Activated naive CD8-positive, alpha-beta T cell treated with anti-CD3 and anti-CD28 coated beads for 36 hours (primary cell): ENCODE results near the gene TMEM61. TPM values are rescaled to one million over a fixed set of nuclear protein-coding genes. Genes with fewer than 3 reads are reported as not detected.

Source experiments
- DNase-seq: peaks from one replicate; pipeline ENCODE4 v3.0.0; 2021
- H3K27ac Mint-ChIP-seq: one replicate; pipeline ENCODE4 v1.8.0; 2022; ENCODE audit warnings: mild to moderate bottlenecking, moderate library complexity, mixed read lengths
- H3K27me3 Mint-ChIP-seq: one replicate; pipeline ENCODE4 v1.8.0; 2022; ENCODE audit warnings: mild to moderate bottlenecking, mixed read lengths
- H3K36me3 Mint-ChIP-seq: one replicate; pipeline ENCODE4 v1.8.0; 2021; ENCODE audit warnings: mild to moderate bottlenecking, mixed read lengths
- H3K4me1 Mint-ChIP-seq: one replicate; pipeline ENCODE4 v1.8.0; 2021; ENCODE audit warnings: mixed read lengths
- H3K4me3 Mint-ChIP-seq: one replicate; pipeline ENCODE4 v1.8.0; 2022; ENCODE audit warnings: mild to moderate bottlenecking, moderate library complexity, mixed read lengths
- H3K9me3 Mint-ChIP-seq: one replicate; pipeline ENCODE4 v1.8.0; 2022; ENCODE audit warnings: mixed read lengths
- total RNA-seq, 2 experiments: library from RNA; stranded (reverse); gene quantifications; one replicate each; pipeline ENCODE4 v1.2.3, GENCODE V29; 2021

TMEM61 gene
- total RNA-seq, 2 experiments from 2014 or later: not detected

DNA sequence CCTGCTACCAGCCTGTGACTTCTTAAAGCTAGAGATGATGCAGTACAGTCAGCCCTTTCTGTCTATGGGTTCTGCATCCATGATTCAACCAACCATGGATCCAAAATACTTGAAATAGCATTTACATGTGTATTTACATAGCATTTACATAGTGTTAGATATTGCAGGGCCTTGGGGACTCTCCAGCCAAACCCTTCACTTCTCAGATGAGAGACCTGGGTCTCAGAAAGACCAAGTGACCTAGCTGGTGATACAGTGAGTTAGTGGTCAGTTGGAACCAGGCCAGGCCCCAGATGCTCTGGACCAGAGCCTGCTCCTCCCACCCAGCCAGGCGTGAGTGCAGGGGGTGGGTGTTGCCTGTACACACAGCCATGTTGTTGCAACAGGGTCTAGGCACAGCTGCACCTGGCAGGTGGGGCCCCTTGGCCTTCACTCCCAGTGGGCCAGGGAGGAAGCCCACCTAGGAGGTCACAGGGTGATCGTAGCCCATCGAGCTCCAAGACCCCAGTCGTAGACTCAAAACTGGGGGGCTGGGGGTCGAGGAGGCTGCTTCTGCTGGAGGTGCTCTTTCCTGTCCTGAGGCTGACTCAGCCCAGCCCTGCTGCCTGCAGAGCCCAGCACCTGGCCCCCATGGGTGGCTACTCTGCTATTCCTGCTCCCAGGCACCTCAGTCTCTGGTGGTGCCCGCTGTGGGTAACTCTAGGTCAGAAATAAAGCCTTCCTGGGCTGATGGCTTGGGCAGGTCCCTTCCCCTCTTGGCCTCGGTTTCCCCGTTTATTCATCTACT, 7.7 kb downstream of the TMEM61 start:
- Mint-ChIP-seq H3K27me3 (peaks cover 8% of the 10 kb centered on the region), H3K4me3 (no peak overlapping the region), H3K36me3 (no peaks in the 10 kb centered on the region), H3K4me1 (no peaks in the 10 kb centered on the region), H3K9me3 (no peaks in the 10 kb centered on the region), H3K27ac (no peak overlapping the region)
- no peak for DNase-seq

DNA sequence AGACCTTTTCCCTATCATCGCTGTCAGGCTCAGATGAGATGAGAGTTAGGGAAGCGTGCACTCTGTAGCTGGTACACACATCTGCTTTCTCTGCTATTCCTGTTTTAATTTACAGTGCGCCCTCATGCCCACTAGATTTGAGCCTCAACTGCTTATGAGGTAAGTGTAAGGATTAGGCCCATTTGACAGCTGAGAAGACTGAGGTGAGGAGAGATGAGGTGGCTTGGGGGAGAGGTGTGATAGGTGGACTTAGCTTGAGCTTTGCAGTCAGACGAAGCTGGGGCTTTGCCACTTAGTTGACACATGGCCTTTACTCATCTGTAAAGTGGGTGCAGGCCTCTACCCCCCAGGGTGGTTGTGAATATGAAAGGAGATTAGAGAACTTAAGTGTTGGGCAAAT, 8.5 kb downstream of the TMEM61 start:
- Mint-ChIP-seq H3K27ac (no peak overlapping the region), H3K4me1 (no peaks in the 10 kb centered on the region), H3K27me3 (peaks cover 1% of the 10 kb centered on the region), H3K9me3 (no peaks in the 10 kb centered on the region), H3K4me3 (no peak overlapping the region), H3K36me3 (no peaks in the 10 kb centered on the region)
- DNase-seq: no peak

DNA sequence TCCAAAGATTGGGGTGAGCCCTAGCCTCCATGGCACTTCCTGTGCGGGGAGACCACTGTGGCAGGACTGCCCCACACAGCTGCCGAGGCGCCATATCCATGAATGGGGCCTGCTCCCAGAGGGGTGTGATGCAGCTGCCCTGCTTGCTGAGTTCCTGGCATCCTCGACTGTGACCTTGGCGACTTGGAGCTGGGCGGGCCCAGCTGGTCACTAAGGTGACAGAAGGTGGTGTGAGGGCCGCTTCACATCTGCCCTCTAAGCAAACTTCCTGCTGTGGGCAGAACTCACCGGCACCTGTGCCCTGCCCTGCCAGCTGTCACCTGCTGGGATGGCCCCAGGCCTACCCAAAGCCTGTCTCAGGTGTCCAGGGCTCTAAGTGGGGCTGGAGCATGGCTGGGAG, 9.0 kb downstream of the TMEM61 start:
- H3K36me3 Mint-ChIP-seq: no peaks in the 10 kb centered on the region
- no peak for DNase-seq
- no peaks in the 10 kb centered on the region for H3K4me1 Mint-ChIP-seq
- no peaks in the 10 kb centered on the region for H3K9me3 Mint-ChIP-seq
- no peak overlapping the region for H3K27ac Mint-ChIP-seq
- H3K27me3 Mint-ChIP-seq: no peaks in the 10 kb centered on the region
- no peak overlapping the region for H3K4me3 Mint-ChIP-seq

- H3K4me1 Mint-ChIP-seq: no peaks in the 10 kb centered on the region
- DNase-seq: no peak
- no peaks in the 10 kb centered on the region for H3K36me3 Mint-ChIP-seq
- no peak overlapping the region for H3K27ac Mint-ChIP-seq
- H3K27me3 Mint-ChIP-seq: peaks cover 4% of the 10 kb centered on the region
- no peak overlapping the region for H3K4me3 Mint-ChIP-seq
- H3K9me3 Mint-ChIP-seq: no peaks in the 10 kb centered on the region
Observed at GRCh38 chr1:54989968-54990810, 9.8 kb downstream of the TMEM61 start.

DNA sequence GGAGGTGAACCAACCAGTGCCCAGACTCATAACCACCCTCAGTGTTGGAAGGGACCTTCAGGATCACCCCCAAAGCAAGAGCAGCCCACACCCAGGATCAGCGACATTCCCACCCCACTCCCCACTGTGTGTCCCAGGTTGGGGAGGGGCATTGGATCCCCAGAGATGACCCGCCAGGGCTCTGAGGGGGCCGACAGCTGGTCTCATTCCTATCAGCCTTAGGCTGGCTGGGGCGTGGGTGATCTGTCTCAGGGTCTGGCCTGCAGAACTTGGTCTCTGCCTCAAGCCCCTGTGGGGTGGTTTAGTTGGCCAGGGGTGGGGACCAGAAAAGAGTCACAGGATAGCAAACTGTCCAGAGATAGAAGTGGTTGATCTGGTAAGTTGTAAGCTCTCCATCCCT, 10.5 kb downstream of the TMEM61 start:
- H3K27ac Mint-ChIP-seq: no peak overlapping the region
- no peaks in the 10 kb centered on the region for H3K9me3 Mint-ChIP-seq
- H3K4me3 Mint-ChIP-seq: no peak overlapping the region
- peaks cover 12% of the 10 kb centered on the region for H3K27me3 Mint-ChIP-seq
- peaks cover 2% of the 10 kb centered on the region for H3K4me1 Mint-ChIP-seq
- no peaks in the 10 kb centered on the region for H3K36me3 Mint-ChIP-seq
- DNase-seq: no peak

GRCh38 chr1:54991939-54992338, 11.5 kb downstream of the TMEM61 start:
- Mint-ChIP-seq H3K36me3 (no peaks in the 10 kb centered on the region), H3K9me3 (no peaks in the 10 kb centered on the region), H3K27me3 (peaks cover 22% of the 10 kb centered on the region)

DNA sequence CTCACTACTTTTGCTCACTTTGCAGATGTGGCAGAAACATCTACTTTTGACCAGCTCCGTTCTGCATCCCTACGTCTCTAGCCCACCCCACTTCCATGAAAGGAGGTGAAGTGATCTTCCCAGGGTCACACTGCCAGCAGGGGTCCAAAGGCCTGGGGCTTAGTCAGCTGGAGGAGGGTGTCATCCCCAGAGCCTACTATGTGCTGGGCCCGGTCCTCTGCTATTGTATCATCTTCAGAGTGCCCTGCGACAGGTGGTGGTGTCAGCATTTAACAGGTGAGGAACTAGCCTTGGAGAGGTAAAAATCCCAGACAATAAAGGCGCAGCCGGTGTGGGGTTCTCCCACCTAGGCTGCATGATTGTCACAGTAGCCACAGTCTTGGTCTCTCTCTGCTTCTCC, 12.7 kb downstream of the TMEM61 start:
- DNase-seq: no peak
- Mint-ChIP-seq H3K27ac (no peak overlapping the region), H3K9me3 (no peaks in the 10 kb centered on the region), H3K36me3 (no peaks in the 10 kb centered on the region), H3K27me3 (peaks cover 32% of the 10 kb centered on the region), H3K4me3 (no peak overlapping the region), H3K4me1 (peaks cover 12% of the 10 kb centered on the region)

More at GRCh38 chr1:54991939-54992338, 11.5 kb downstream of the TMEM61 start:
- Mint-ChIP-seq H3K4me3 (no peak overlapping the region), H3K4me1 (peaks cover 8% of the 10 kb centered on the region), H3K27ac (no peak overlapping the region)
- no peak for DNase-seq

- H3K27ac Mint-ChIP-seq: no peak overlapping the region
- DNase-seq: no peak
Observed at GRCh38 chr1:54994355-54994990, 14.0 kb downstream of the TMEM61 start.

DNA sequence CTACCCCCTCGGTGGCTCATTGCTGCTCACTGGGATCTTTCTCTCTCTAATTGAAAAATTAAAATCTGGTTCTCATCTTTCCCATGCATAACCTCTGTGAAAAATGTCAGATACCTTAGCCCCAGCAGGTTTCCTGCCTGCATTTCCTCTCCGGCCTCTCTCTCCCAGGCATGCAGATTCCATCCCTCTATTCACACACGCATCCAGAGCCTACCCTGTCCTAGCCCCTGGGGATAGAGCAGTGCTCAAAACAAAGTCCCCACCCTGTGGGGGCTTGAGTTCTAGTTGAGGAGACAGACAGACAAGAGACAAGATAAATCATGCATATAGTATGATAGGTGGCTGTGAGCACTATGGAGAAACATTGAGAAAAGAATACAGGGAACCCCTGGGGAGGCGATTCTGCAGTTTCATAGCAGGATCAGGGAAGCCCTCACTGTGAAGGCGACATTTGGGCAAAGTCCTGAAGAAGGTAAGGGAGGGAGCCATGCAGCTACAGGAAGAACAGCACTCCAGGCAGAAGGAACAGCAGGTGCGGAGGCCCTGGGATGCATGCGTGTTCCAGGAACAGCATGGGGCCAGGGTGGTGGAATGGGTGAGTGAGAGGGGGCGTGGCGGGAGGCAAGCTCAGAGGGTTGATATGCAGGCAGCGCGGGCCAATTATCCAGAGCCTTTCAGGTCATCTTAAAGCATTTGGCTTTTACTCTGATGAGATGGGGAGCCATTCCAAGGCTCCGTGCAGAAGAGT, 14.8 kb downstream of the TMEM61 start:
- H3K36me3 Mint-ChIP-seq: no peaks in the 10 kb centered on the region

More at GRCh38 chr1:54994355-54994990, 14.0 kb downstream of the TMEM61 start:
- no peak overlapping the region for H3K4me3 Mint-ChIP-seq
- H3K4me1 Mint-ChIP-seq: peaks cover 12% of the 10 kb centered on the region
- peaks cover 38% of the 10 kb centered on the region for H3K27me3 Mint-ChIP-seq
- no peaks in the 10 kb centered on the region for H3K9me3 Mint-ChIP-seq
- no peaks in the 10 kb centered on the region for H3K36me3 Mint-ChIP-seq

GRCh38 chr1:54995835-54996234, 15.4 kb downstream of the TMEM61 start:
- Mint-ChIP-seq H3K4me1 (peaks cover 12% of the 10 kb centered on the region), H3K27me3 (peaks cover 42% of the 10 kb centered on the region), H3K9me3 (no peaks in the 10 kb centered on the region), H3K27ac (no peak overlapping the region), H3K4me3 (no peak overlapping the region), H3K36me3 (no peaks in the 10 kb centered on the region)
- peak; percentile 15 for DNase-seq

More for the DNA sequence above, 14.8 kb downstream of the TMEM61 start:
- Mint-ChIP-seq H3K27me3 (peaks cover 42% of the 10 kb centered on the region), H3K4me3 (no peak overlapping the region), H3K9me3 (no peaks in the 10 kb centered on the region), H3K4me1 (peaks cover 12% of the 10 kb centered on the region), H3K27ac (no peak overlapping the region)
- DNase-seq: no peak

GRCh38 chr1:54996359-54996868, 16.0 kb downstream of the TMEM61 start:
- H3K27me3 Mint-ChIP-seq: peaks cover 42% of the 10 kb centered on the region
- H3K4me3 Mint-ChIP-seq: peak overlapping the region; percentile 44
- H3K27ac Mint-ChIP-seq: no peak overlapping the region
- DNase-seq: peak; percentile 78
- no peaks in the 10 kb centered on the region for H3K9me3 Mint-ChIP-seq
- peaks cover 12% of the 10 kb centered on the region for H3K4me1 Mint-ChIP-seq
- H3K36me3 Mint-ChIP-seq: no peaks in the 10 kb centered on the region

DNA sequence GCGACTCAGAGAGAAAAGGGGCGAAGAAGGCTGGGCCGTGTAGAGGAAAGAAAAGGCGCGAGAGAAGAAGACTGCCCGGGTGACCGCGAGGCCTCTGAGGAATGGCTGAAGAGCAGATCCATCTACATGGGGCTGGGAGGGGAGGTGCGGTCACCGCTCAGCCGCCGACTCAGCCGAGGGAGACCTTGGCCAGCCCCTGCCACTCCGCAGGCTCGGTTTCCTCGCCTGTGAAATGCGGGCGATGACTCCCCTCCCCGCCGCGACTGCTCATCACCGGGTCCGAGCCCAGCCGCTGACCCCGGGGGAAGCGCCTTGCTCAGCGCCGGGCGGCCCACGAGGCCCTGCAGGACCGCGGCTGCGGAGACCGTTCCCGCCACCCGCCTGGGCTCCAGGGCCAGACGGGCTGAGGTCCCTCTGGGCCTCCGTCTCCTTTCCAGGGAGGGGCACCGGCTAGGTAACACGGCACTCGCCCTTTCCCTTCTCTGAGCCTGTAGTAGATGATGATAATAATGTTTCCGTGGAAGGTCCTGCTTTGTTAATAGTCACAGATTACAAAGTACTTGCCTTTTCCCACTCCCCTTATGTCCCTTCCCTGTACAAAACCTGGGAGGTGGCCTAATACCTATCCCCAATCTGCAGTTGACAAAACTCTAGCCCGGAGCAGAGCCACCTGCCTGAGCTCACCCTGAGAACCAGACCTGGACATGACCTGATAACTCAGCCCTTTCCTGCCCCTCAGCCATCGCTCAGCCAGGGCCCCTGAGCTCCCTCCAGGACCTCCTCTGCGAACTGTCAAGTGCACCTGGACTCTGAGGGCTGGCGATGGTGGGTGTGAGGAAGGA, 16.7 kb downstream of the TMEM61 start:
- Mint-ChIP-seq H3K36me3 (no peaks in the 10 kb centered on the region), H3K9me3 (no peaks in the 10 kb centered on the region), H3K4me1 (peaks cover 12% of the 10 kb centered on the region), H3K27ac (no peak overlapping the region), H3K27me3 (peaks cover 42% of the 10 kb centered on the region), H3K4me3 (peak overlapping the region; percentile 44)
- no peak for DNase-seq

GRCh38 chr1:54997711-54997986, 17.2 kb downstream of the TMEM61 start:
- no peak for DNase-seq
- H3K4me3 Mint-ChIP-seq: no peak overlapping the region
- no peaks in the 10 kb centered on the region for H3K36me3 Mint-ChIP-seq
- H3K27ac Mint-ChIP-seq: no peak overlapping the region
- no peaks in the 10 kb centered on the region for H3K9me3 Mint-ChIP-seq
- peaks cover 12% of the 10 kb centered on the region for H3K4me1 Mint-ChIP-seq
- peaks cover 42% of the 10 kb centered on the region for H3K27me3 Mint-ChIP-seq

DNA sequence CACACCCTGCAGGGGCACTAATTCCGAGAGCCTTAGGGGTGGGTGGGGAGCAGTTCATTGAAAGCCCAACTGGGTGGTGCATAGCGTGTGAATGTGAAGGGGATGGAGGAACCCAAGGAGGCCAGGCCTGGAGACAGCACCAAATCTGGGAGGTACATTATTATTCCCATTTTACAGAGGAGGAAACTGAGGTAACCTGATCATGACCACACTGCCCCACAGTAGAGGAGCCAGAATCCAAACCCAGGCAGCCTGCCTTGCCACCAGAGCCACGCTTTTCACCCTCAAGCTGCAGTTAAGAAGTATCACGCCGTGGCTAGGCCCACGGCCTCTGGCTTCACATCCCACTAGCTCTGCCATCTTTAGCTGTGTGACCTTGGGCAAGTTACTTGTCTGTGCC, 17.7 kb downstream of the TMEM61 start:
- Mint-ChIP-seq H3K4me3 (no peak overlapping the region), H3K36me3 (no peaks in the 10 kb centered on the region), H3K4me1 (peaks cover 12% of the 10 kb centered on the region), H3K27ac (no peak overlapping the region), H3K27me3 (peaks cover 42% of the 10 kb centered on the region), H3K9me3 (no peaks in the 10 kb centered on the region)
- DNase-seq: no peak
